ENCODE results near the gene PAGE4. TPM values are rescaled to one million over a fixed set of nuclear protein-coding genes. Genes with fewer than 3 reads are reported as not detected.

Gene PAGE4
- total RNA-seq, 2 experiments from 2014 or later: not detected

DNA sequence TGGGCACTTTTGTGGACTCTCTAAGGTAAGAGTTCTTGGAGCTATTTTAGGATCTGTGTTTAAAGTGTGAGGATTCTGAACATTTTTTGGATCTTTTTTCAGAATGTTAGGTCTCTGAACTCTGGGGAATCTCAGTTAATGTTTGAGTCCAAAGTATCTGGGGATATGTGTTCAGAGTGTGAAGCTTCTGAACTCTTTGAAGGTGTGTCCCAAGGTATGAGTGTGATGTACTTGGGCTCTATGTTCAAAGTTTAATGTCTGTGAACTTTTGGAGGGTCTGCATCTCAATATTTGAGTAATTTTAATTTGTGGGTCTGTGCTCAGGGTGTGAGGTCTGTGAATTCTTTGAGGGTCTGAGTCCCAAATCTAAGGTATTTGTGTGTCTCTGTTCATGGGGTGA lies 35.4 kb upstream of the PAGE4 start:
- no peaks in the 10 kb centered on the region for H3K9me2 ChIP-seq (ENCODE audit: insufficient read depth, low read length)
- BruUV-seq (replicated peaks): no TSS peak
- no peak overlapping the region for H3K4me2 ChIP-seq (ENCODE audit: low read length)
- intact Hi-C loops (cut with micrococcal nuclease; ENCODE audit: unreplicated experiment): no loop called here
- no peak for DNase-seq (ENCODE audit: low spot score)
- H2AFZ ChIP-seq (ENCODE audit: low read length): no peak overlapping the region
- no peak overlapping the region for H3K4me3 ChIP-seq (ENCODE audit: low read depth, low read length, poor library complexity, severe bottlenecking)
- H3K79me2 ChIP-seq (ENCODE audit: insufficient read depth, low read depth, low read length): no peaks in the 10 kb centered on the region
- no peaks in the 10 kb centered on the region for H3K36me3 ChIP-seq (ENCODE audit: insufficient read depth, low read length)
- H4K20me1 ChIP-seq (ENCODE audit: insufficient read depth, low read length): no peaks in the 10 kb centered on the region
- H3K27ac ChIP-seq (ENCODE audit: low read depth, low read length, poor library complexity, severe bottlenecking): no peak overlapping the region
- H3K9me3 ChIP-seq (ENCODE audit: low read length): no peaks in the 10 kb centered on the region
- POLR2A ChIA-PET: no interaction called here
- CTCF ChIA-PET (ENCODE audit: unreplicated experiment): no interaction called here
- no peaks in the 10 kb centered on the region for H3K4me1 ChIP-seq (ENCODE audit: insufficient read depth, low read length, poor library complexity, severe bottlenecking)
- TF ChIP-seq, protein P1, sequence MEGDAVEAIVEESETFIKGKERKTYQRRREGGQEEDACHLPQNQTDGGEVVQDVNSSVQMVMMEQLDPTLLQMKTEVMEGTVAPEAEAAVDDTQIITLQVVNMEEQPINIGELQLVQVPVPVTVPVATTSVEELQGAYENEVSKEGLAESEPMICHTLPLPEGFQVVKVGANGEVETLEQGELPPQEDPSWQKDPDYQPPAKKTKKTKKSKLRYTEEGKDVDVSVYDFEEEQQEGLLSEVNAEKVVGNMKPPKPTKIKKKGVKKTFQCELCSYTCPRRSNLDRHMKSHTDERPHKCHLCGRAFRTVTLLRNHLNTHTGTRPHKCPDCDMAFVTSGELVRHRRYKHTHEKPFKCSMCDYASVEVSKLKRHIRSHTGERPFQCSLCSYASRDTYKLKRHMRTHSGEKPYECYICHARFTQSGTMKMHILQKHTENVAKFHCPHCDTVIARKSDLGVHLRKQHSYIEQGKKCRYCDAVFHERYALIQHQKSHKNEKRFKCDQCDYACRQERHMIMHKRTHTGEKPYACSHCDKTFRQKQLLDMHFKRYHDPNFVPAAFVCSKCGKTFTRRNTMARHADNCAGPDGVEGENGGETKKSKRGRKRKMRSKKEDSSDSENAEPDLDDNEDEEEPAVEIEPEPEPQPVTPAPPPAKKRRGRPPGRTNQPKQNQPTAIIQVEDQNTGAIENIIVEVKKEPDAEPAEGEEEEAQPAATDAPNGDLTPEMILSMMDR (conservative IDR thresholded peaks at IDR 0.05; ENCODE audit: low read length): no peak
- TF ChIP-seq EZH2phosphoT487 (IDR thresholded peaks at IDR 0.05; ENCODE audit: borderline replicate concordance, low read depth, low read length): no peak

DNA sequence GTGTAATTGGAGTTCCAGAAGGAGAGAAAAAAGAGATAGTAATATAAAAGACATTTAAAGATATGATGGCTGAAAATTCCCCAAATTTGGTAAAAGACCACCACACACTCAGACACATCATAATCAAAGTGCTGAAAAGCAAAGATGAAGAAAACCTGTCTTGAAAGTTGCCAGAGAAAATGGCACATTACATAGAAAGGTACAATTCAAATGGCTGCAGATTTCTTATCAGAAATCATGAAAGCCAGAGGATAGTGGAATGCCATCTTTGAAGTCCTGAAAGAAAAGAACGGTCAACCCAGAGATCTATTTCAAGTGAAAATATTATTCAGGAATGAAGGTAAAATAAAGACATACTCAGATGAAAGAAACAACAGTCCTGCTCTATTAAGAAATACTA lies 29.3 kb upstream of the PAGE4 start:
- no peaks in the 10 kb centered on the region for H3K4me1 ChIP-seq (ENCODE audit: insufficient read depth, low read length, poor library complexity, severe bottlenecking)
- BruUV-seq (replicated peaks): no TSS peak
- intact Hi-C loops (cut with micrococcal nuclease; ENCODE audit: unreplicated experiment): no loop called here

DNA sequence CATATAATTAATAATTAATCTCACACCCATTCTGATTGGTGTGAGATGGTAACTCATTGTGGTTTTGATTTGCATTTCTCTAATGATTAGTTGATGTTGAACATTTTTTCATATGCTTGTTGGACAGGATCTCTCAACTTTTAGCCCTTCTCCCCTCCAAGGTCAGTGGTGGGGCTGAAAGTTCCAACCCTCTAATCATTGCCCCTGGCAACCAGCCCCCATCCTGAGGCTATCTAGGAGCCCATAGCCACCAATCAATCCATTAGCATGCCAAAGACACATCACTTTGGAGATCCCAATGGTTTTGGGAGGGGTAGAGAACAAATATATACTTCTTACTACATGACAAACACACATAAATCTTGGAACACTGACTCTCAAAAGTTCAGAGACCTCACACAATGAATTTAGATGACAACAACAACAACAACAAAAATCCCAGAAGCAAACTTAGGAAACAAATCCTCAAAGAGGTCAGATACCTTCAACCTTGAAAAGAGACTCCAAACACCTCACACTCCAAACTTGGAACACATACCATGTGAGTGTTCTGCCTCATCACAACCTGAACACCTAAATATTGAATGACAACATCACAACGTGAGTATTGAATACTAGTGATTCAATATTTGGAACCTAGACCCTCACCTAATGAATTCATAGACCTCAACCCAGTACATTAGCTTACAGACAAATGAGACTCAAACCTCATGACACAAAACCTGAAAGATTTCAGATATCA lies 19.0 kb upstream of the PAGE4 start:
- Histone ChIP-seq H2AFZ (ENCODE audit: low read length) (no peak overlapping the region), H3K4me2 (ENCODE audit: low read length) (no peak overlapping the region), H4K20me1 (ENCODE audit: insufficient read depth, low read length) (no peaks in the 10 kb centered on the region), H3K27ac (ENCODE audit: low read depth, low read length, poor library complexity, severe bottlenecking) (no peak overlapping the region), H3K79me2 (ENCODE audit: insufficient read depth, low read depth, low read length) (no peaks in the 10 kb centered on the region), H3K9me3 (ENCODE audit: low read length) (no peaks in the 10 kb centered on the region), H3K4me1 (ENCODE audit: insufficient read depth, low read length, poor library complexity, severe bottlenecking) (no peaks in the 10 kb centered on the region), H3K36me3 (ENCODE audit: insufficient read depth, low read length) (no peaks in the 10 kb centered on the region), H3K9me2 (ENCODE audit: insufficient read depth, low read length) (no peaks in the 10 kb centered on the region), H3K4me3 (ENCODE audit: low read depth, low read length, poor library complexity, severe bottlenecking) (no peak overlapping the region)
- intact Hi-C loops (cut with micrococcal nuclease; ENCODE audit: unreplicated experiment): no loop called here
- CTCF ChIA-PET (ENCODE audit: unreplicated experiment): no interaction called here
- POLR2A ChIA-PET: no interaction called here
- no TSS peak for BruUV-seq (replicated peaks)
- TF ChIP-seq, protein P1 (conservative IDR thresholded peaks at IDR 0.05; ENCODE audit: low read length): no peak
- TF ChIP-seq EZH2phosphoT487 (IDR thresholded peaks at IDR 0.05; ENCODE audit: borderline replicate concordance, low read depth, low read length): no peak
- DNase-seq (ENCODE audit: low spot score): no peak

More for the DNA sequence above, 29.3 kb upstream of the PAGE4 start:
- Histone ChIP-seq H3K9me2 (ENCODE audit: insufficient read depth, low read length) (no peaks in the 10 kb centered on the region), H3K4me3 (ENCODE audit: low read depth, low read length, poor library complexity, severe bottlenecking) (no peak overlapping the region), H3K79me2 (ENCODE audit: insufficient read depth, low read depth, low read length) (no peaks in the 10 kb centered on the region), H4K20me1 (ENCODE audit: insufficient read depth, low read length) (no peaks in the 10 kb centered on the region), H3K36me3 (ENCODE audit: insufficient read depth, low read length) (no peaks in the 10 kb centered on the region), H3K4me2 (ENCODE audit: low read length) (no peak overlapping the region), H3K9me3 (ENCODE audit: low read length) (no peaks in the 10 kb centered on the region), H3K27ac (ENCODE audit: low read depth, low read length, poor library complexity, severe bottlenecking) (no peak overlapping the region), H2AFZ (ENCODE audit: low read length) (no peak overlapping the region)
- ChIA-PET POLR2A (no interaction called here), CTCF (ENCODE audit: unreplicated experiment) (no interaction called here)
- DNase-seq (ENCODE audit: low spot score): no peak
- TF ChIP-seq, protein P1 (conservative IDR thresholded peaks at IDR 0.05; ENCODE audit: low read length): no peak
- TF ChIP-seq EZH2phosphoT487 (IDR thresholded peaks at IDR 0.05; ENCODE audit: borderline replicate concordance, low read depth, low read length): no peak
